ENCODE measurements around the gene PLAA.
"Not testable (repeated sequence)": the region's sequence is repeated elsewhere in the genome, so short reads cannot be mapped to it uniquely, and the experiment has no call there.

Gene PLAA

GRCh38 chr9:26882154-26882553, 64.9 kb downstream of the PLAA start:
- no peak for DNase-seq (ENCODE audit: extremely low read depth, low read depth)
- no peak overlapping the region for H3K4me3 ChIP-seq (replicated peaks; ENCODE audit: low read depth, low read length)
- TF ChIP-seq CTCF (IDR thresholded peaks at IDR 0.05; ENCODE audit: low read depth, low read length, missing control alignments), result no peak

- H3K4me3 ChIP-seq (replicated peaks; ENCODE audit: low read depth, low read length), result no peak overlapping the region
- TF ChIP-seq CTCF (IDR thresholded peaks at IDR 0.05; ENCODE audit: low read depth, low read length, missing control alignments), result no peak
- no peak for DNase-seq (ENCODE audit: extremely low read depth, low read depth)
Observed at GRCh38 chr9:26880262-26880661, 66.8 kb downstream of the PLAA start.

- H3K4me3 ChIP-seq (replicated peaks; ENCODE audit: low read depth, low read length); DNase-seq (ENCODE audit: extremely low read depth, low read depth): not testable (repeated sequence)
Observed at GRCh38 chr9:26875155-26875554, 71.9 kb downstream of the PLAA start.

GRCh38 chr9:26870292-26870691, 76.8 kb downstream of the PLAA start:
- no peak overlapping the region for H3K4me3 ChIP-seq (replicated peaks; ENCODE audit: low read depth, low read length)
- TF ChIP-seq CTCF (IDR thresholded peaks at IDR 0.05; ENCODE audit: low read depth, low read length, missing control alignments), result no peak
- no peak for DNase-seq (ENCODE audit: extremely low read depth, low read depth)

- TF ChIP-seq CTCF (IDR thresholded peaks at IDR 0.05; ENCODE audit: low read depth, low read length, missing control alignments), result peak; percentile 19
- DNase-seq (ENCODE audit: extremely low read depth, low read depth), result no peak
Observed at GRCh38 chr9:26863074-26863473, 84.0 kb downstream of the PLAA start.

GRCh38 chr9:26856413-26857032, 90.5 kb downstream of the PLAA start:
- TF ChIP-seq CTCF (IDR thresholded peaks at IDR 0.05; ENCODE audit: low read depth, low read length, missing control alignments), result peak; percentile 63
- DNase-seq (ENCODE audit: extremely low read depth, low read depth), result peak; percentile 37
- no peak overlapping the region for H3K4me3 ChIP-seq (replicated peaks; ENCODE audit: low read depth, low read length)

More at GRCh38 chr9:26863074-26863473, 84.0 kb downstream of the PLAA start:
- H3K4me3 ChIP-seq (replicated peaks; ENCODE audit: low read depth, low read length), result no peak overlapping the region
